ENCODE results near the gene PTH2R.

- TF ChIP-seq POLR2A (IDR thresholded peaks at IDR 0.05) (no peak), CTCF (IDR thresholded peaks at IDR 0.05) (no peak)
Observed at GRCh38 chr2:208441951-208442350, 35.4 kb downstream of the PTH2R start.

Data from tibial nerve (tissue), 3 donors.